Measurements from ENCODE around the gene SPG21.

GRCh38 chr15:64993290-64993689 is 3.6 kb upstream of the SPG21 start:
- TF ChIP-seq CTCF (conservative IDR thresholded peaks at IDR 0.05; ENCODE audit: low read length) (no peak), EZH2phosphoT487 (IDR thresholded peaks at IDR 0.05; ENCODE audit: borderline replicate concordance) (no peak)
